K562 (cell line): Measurements from ENCODE around the gene QARS1. TPM values are rescaled to one million over a fixed set of nuclear protein-coding genes. Genes with fewer than 3 reads are reported as not detected.

Experiments used
- ATAC-seq: fragments of 200-7000 bp; cut with Tn5 transposase; 3 replicates; pipeline ENCODE4 v1.9.1; 2020; ENCODE audit warnings: moderate library complexity
- BruUV-seq: library from RNA; stranded (reverse); fragments of 400-500 nt; replicated peaks from 2 replicates; lab custom pipeline; 2021; lab: Mats Ljungman, UMichigan
- CTCF ChIA-PET: fragments of 300-600 bp; formaldehyde crosslinking; extraction: SDS; loops from one replicate; lab custom pipeline; 2021; ENCODE audit warnings: low intra/inter-chr PET ratio; lab: Yijun Ruan, JAX
- POLR2A ChIA-PET: fragments of 300-600, 350-650 bp; sonication (Branson Sonifier 250); formaldehyde crosslinking; extraction: SDS; loops from one replicate; lab custom pipeline; 2021; ENCODE audit warnings: antibody characterized with exemption, inconsistent platforms; lab: Yijun Ruan, JAX
- DNase-seq, 4 experiments: peaks; one replicate each; pipeline versions ENCODE4 v3.0.0 to v3.0.0-alpha.2; 2011 to 2018; ENCODE audit warnings: low spot score in 3 of 4, mixed read lengths in 3 of 4; ENCODE audit errors: extremely low read depth in 1 of 4
- FAIRE-seq: peaks from 2 replicates; lab custom pipeline; 2011; peaks lifted over from hg19 to GRCh38; lab: Jason Lieb, UNC
- H2AFZ ChIP-seq: 2 replicates; pipeline ENCODE4 v1.6.0; 2011; ENCODE audit warnings: low read depth, low read length, control low read depth, inconsistent platforms
- H3K27ac ChIP-seq: fragments of 200-600 bp; 3 replicates; pipeline ENCODE4 v1.8.0; 2011; ENCODE audit warnings: low read depth, mild to moderate bottlenecking, control low read depth, inconsistent platforms, low read length, moderate library complexity, mixed read lengths; ENCODE audit errors: extremely low read depth
- H3K27me3 ChIP-seq, 2 experiments: fragments of 300-600 bp in 1 of 2; 2 replicates in 1 of 2; 3 replicates in 1 of 2; pipeline versions ENCODE4 v1.6.0 to v1.8.0; 2011; ENCODE audit warnings: inconsistent platforms in 2 of 2, low read length in 2 of 2, mild to moderate bottlenecking in 1 of 2, mixed read lengths in 1 of 2, moderate library complexity in 1 of 2; ENCODE audit not compliant: control insufficient read depth in 2 of 2, insufficient read depth in 2 of 2
- H3K36me3 ChIP-seq: fragments of 300-600 bp; 3 replicates; pipeline ENCODE4 v1.8.0; 2011; ENCODE audit warnings: mild to moderate bottlenecking, low read length, inconsistent platforms; ENCODE audit not compliant: control insufficient read depth, insufficient read depth
- H3K4me1 ChIP-seq, 2 experiments: fragments of 200-600 bp in 1 of 2; replicated peaks in 1 of 2; 2 replicates in 1 of 2; 3 replicates in 1 of 2; pipeline versions ENCODE4 v1.5.1 to v1.8.0; 2011; ENCODE audit warnings: inconsistent platforms in 2 of 2, low read length in 2 of 2, mild to moderate bottlenecking in 1 of 2, mixed read lengths in 1 of 2, moderate library complexity in 1 of 2; ENCODE audit not compliant: control insufficient read depth in 2 of 2, insufficient read depth in 2 of 2
- H3K4me2 ChIP-seq: 2 replicates; pipeline ENCODE4 v1.6.1; 2011; ENCODE audit warnings: low read length, control low read depth, inconsistent platforms, mixed read lengths; ENCODE audit not compliant: insufficient read depth
- H3K4me3 ChIP-seq: fragments of 200-600 bp; sonication (generic), shearing (Covaris generic); 2 replicates; pipeline ENCODE4 v1.5.1; 2016; ENCODE audit warnings: control low read depth, inconsistent platforms
- H3K79me2 ChIP-seq: fragments of 200-600 bp; 3 replicates; pipeline ENCODE4 v1.8.0; 2011; ENCODE audit warnings: low read length, inconsistent platforms; ENCODE audit not compliant: control insufficient read depth, insufficient read depth
- H3K9ac ChIP-seq, 2 experiments: 2 replicates each; pipeline versions ENCODE4 v1.6.0 to v1.6.1; 2011; ENCODE audit warnings: low read depth in 2 of 2, low read length in 2 of 2, control low read depth in 1 of 2, inconsistent platforms in 1 of 2, mild to moderate bottlenecking in 1 of 2, mixed read lengths in 1 of 2; ENCODE audit not compliant: insufficient read depth in 1 of 2
- H3K9me1 ChIP-seq: one replicate; pipeline ENCODE4 v1.6.0; 2011; ENCODE audit warnings: inconsistent platforms, mild to moderate bottlenecking, low read length, moderate library complexity; ENCODE audit not compliant: control insufficient read depth, insufficient read depth
- H3K9me3 ChIP-seq: replicated peaks from 2 replicates; pipeline ENCODE4 v1.5.1; 2011; ENCODE audit warnings: low read depth, low read length, inconsistent platforms; ENCODE audit not compliant: control insufficient read depth, insufficient read depth
- H4K20me1 ChIP-seq: replicated peaks from 2 replicates; pipeline ENCODE4 v1.6.1; 2011; ENCODE audit warnings: low read length, inconsistent platforms, mixed read lengths; ENCODE audit not compliant: control insufficient read depth, insufficient read depth
- ARID1B ChIP-seq: fragments of 450-650 bp; IDR thresholded peaks from 2 replicates; pipeline ENCODE4 v1.6.1; 2016; ENCODE audit warnings: antibody characterized with exemption, mild to moderate bottlenecking, inconsistent platforms
- ARNT ChIP-seq, 2 experiments: fragments of 450-650 bp; IDR thresholded peaks; 2 replicates each; pipeline ENCODE4 v1.6.1; 2016; ENCODE audit warnings: mild to moderate bottlenecking in 1 of 2
- BACH1 ChIP-seq: fragments of 200-800 bp; sonication (Bioruptor generic); IDR thresholded peaks from 2 replicates; pipeline ENCODE4 v1.6.1; 2016; ENCODE audit warnings: missing genetic modification characterization, missing compliant biosample characterization
- ESRRB ChIP-seq: fragments of 250-450 bp; sonication (Bioruptor Pico); IDR thresholded peaks from 2 replicates; pipeline ENCODE4 v1.5.0; 2020; ENCODE audit warnings: mild to moderate bottlenecking, moderate library complexity, borderline replicate concordance
- HMGN3 ChIP-seq: IDR thresholded peaks from 2 replicates; pipeline ENCODE4 v1.6.1; 2011; ENCODE audit warnings: borderline replicate concordance, low read depth, mild to moderate bottlenecking, mixed read lengths, low read length; ENCODE audit not compliant: insufficient read length; ENCODE audit errors: extremely low read depth
- ZNF695 ChIP-seq: fragments of 450-650 bp; formaldehyde crosslinking; IDR thresholded peaks from 2 replicates; pipeline ENCODE4 v1.4.0; 2020; ENCODE audit warnings: mild to moderate bottlenecking, moderate library complexity
- WGBS: fragments of 100-300 bp; shearing (Covaris generic); methylation state at CpG from one replicate; pipeline ENCODE4 v1.1.6; 2016; ENCODE audit warnings: low coverage, mixed read lengths; ENCODE audit not compliant: insufficient coverage; ENCODE audit errors: missing lambda C conversion rate; 5-methylcytosine and 5-hydroxymethylcytosine counted together
- in situ Hi-C: fragments of 300-500 bp; cut with MboI; formaldehyde crosslinking; loops from 4 replicates; pipeline ENCODE4 v1.15.0; 2018; ENCODE audit warnings: inconsistent platforms, mixed read lengths
- intact Hi-C: fragments of 100-400 bp; cut with micrococcal nuclease; formaldehyde crosslinking; loops from 2 replicates; pipeline ENCODE4 v1.14.2; 2022
- polyA plus RNA-seq, 8 experiments: library from polyadenylated mRNA; depleted of rRNA in 4 of 8; stranded (reverse) in 5 of 8; unstranded in 3 of 8; fragments of >200 nt; fragmentation: Nextera tagmentation in 2 of 8; fragmentation: Illumina TruSeq in 1 of 8; extraction: Ambion mirVana in 2 of 8; extraction: Trizol in 1 of 8; gene quantifications; 2 replicates each; pipeline versions ENCODE4 v1.2.1 to v1.2.3, GENCODE V29; 2011 to 2014; ENCODE audit warnings: inconsistent platforms in 1 of 8, missing spikeins in 1 of 8
- total RNA-seq, 7 experiments: library from RNA; depleted of rRNA in 6 of 7; stranded (reverse); fragments of >200 nt in 6 of 7; fragmentation: Illumina TruSeq in 2 of 7; extraction: Trizol in 2 of 7; gene quantifications; 2 replicates each; pipeline versions ENCODE4 v1.2.1 to v1.2.3, GENCODE V29; 2011 to 2021; ENCODE audit warnings: low replicate concordance in 1 of 7
- TF ChIP-seq, protein P1 (sequence below): fragments of 200-800 bp; sonication (Bioruptor generic); IDR thresholded peaks from 2 replicates; pipeline ENCODE4 v1.6.1; 2016; ENCODE audit warnings: missing genetic modification characterization, missing compliant biosample characterization

QARS1 gene
- total and polyA plus RNA-seq, 9 of the 15 experiments (the other 6 are each of a cell fraction or from before 2014, with no cell fraction given), result 148 to 310 (median 273) TPM

DNA sequence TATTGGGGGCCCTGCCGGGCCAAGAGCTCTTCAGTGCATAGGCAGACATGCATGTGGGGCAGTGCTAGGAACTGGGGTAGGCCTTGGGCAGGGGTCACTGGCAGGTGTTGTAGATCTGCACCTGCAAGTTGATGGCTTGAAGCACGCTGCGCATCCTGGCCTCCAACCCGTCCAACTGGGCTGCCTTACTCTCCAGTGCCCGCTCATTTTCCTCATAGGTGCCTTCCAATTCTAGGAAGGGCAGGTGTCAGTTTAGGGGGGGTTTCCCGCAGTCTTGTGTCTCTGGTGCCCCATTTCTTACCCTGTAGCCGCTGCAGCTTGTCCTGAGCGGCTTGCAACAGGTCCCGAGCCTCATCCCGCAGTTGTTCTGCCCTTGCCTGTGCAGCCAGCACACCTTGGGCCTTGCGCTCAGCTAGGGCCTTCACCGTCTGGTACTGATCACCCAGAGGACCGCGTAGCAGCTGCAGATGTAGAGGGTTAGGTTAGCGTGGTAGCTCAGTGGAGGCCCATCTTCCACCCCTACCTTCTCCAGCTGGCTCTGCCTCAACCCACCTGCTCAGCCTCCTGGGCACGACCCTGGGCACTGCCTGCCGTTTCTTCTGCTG lies 16.7 kb upstream of the QARS1 start:
- no TSS peak for BruUV-seq
- ATAC-seq, result no peak; the same call in 2 of the 3 replicates
- Histone ChIP-seq H3K4me3 (peak overlapping the region; percentile 87), H4K20me1 (no peaks in the 10 kb centered on the region), H3K4me2 (peak overlapping the region; percentile 100), H2AFZ (peak overlapping the region; percentile 69), H3K9me1 (no peaks in the 10 kb centered on the region), H3K36me3 (peaks cover 33% of the 10 kb centered on the region), H3K27ac (peak overlapping the region; percentile 97), H3K9ac (peak overlapping the region; percentile 86 to 95; a peak in 3 of 4 replicates), H3K4me1 (peaks cover 9 to 43% of the 10 kb centered on the region in 2 experiments; a peak in 4 of 5 replicates), H3K79me2 (peaks cover 20% of the 10 kb centered on the region), H3K9me3 (no peaks in the 10 kb centered on the region)
- WGBS, result 80% methylated on average over 15 of the region's 17 CpGs
- intact Hi-C loops (no loop called here), in situ Hi-C loops (no loop called here)
- no peak for DNase-seq
- POLR2A ChIA-PET, result interaction anchor here (0.6 to 1.4 kb wide), 13 partner anchors 9 to 638 kb away, joined by 3 to 8 read pairs (median 3); partner anchors contain the start of genes LAMB2, QARS1 and QRICH1
- TF ChIP-seq ESRRB (no peak), ARID1B (no peak), BACH1 (no peak), ARNT (IDR thresholded peaks at IDR 0.05) (no peak), ZNF695 (CRISPR knock-in tag) (no peak), HMGN3 (peak; percentile 0)
- TF ChIP-seq, protein P1, sequence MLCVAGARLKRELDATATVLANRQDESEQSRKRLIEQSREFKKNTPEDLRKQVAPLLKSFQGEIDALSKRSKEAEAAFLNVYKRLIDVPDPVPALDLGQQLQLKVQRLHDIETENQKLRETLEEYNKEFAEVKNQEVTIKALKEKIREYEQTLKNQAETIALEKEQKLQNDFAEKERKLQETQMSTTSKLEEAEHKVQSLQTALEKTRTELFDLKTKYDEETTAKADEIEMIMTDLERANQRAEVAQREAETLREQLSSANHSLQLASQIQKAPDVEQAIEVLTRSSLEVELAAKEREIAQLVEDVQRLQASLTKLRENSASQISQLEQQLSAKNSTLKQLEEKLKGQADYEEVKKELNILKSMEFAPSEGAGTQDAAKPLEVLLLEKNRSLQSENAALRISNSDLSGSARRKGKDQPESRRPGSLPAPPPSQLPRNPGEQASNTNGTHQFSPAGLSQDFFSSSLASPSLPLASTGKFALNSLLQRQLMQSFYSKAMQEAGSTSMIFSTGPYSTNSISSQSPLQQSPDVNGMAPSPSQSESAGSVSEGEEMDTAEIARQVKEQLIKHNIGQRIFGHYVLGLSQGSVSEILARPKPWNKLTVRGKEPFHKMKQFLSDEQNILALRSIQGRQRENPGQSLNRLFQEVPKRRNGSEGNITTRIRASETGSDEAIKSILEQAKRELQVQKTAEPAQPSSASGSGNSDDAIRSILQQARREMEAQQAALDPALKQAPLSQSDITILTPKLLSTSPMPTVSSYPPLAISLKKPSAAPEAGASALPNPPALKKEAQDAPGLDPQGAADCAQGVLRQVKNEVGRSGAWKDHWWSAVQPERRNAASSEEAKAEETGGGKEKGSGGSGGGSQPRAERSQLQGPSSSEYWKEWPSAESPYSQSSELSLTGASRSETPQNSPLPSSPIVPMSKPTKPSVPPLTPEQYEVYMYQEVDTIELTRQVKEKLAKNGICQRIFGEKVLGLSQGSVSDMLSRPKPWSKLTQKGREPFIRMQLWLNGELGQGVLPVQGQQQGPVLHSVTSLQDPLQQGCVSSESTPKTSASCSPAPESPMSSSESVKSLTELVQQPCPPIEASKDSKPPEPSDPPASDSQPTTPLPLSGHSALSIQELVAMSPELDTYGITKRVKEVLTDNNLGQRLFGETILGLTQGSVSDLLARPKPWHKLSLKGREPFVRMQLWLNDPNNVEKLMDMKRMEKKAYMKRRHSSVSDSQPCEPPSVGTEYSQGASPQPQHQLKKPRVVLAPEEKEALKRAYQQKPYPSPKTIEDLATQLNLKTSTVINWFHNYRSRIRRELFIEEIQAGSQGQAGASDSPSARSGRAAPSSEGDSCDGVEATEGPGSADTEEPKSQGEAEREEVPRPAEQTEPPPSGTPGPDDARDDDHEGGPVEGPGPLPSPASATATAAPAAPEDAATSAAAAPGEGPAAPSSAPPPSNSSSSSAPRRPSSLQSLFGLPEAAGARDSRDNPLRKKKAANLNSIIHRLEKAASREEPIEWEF, result no peak
- TF ChIP-seq, all 486 proteins: peak for 1
- CTCF ChIA-PET, result interaction anchor here (0.6 kb wide), 1 partner anchor 720 kb away, joined by 4 read pairs; no protein-coding TSS in a partner anchor
- H3K27me3 ChIP-seq, result no peaks in the 10 kb centered on the region
- no peak for FAIRE-seq
